SK-N-SH treated with all-trans-retinoic acid at 6 μM for 48 hours (cell line): ENCODE data around the gene ROBO2.

Experiments used
- OSR1 ChIP-seq: fragments of 250-450 bp; sonication (Bioruptor Pico); IDR thresholded peaks from 2 replicates; pipeline ENCODE4 v1.8.0; 2022; ENCODE audit warnings: moderate library complexity, mild to moderate bottlenecking, inconsistent platforms
- PPARA ChIP-seq: fragments of 250-450 bp; sonication (Bioruptor Pico); IDR thresholded peaks from 2 replicates; pipeline ENCODE4 v1.5.0; 2020; ENCODE audit warnings: mild to moderate bottlenecking, borderline replicate concordance
- RARB ChIP-seq: fragments of 250-450 bp; sonication (Bioruptor Pico); IDR thresholded peaks from 2 replicates; pipeline ENCODE4 v1.8.0; 2021; ENCODE audit warnings: mild to moderate bottlenecking, moderate library complexity
- SNAI2 ChIP-seq: fragments of 250-450 bp; sonication (Bioruptor Pico); IDR thresholded peaks from 2 replicates; pipeline ENCODE4 v1.5.0; 2020; ENCODE audit warnings: mild to moderate bottlenecking, moderate library complexity
- TCF4 ChIP-seq: fragments of 250-450 bp; sonication (Bioruptor Pico); IDR thresholded peaks from 2 replicates; pipeline ENCODE4 v1.8.0; 2021; ENCODE audit warnings: mild to moderate bottlenecking, moderate library complexity, borderline replicate concordance
- TOX ChIP-seq: fragments of 250-450 bp; sonication (Bioruptor Pico); IDR thresholded peaks from 2 replicates; pipeline ENCODE4 v1.8.0; 2021; ENCODE audit warnings: mild to moderate bottlenecking, moderate library complexity, borderline replicate concordance
- ZFP3 ChIP-seq: fragments of 250-450 bp; sonication (Bioruptor Pico); IDR thresholded peaks from 2 replicates; pipeline ENCODE4 v1.5.0; 2020; ENCODE audit warnings: mild to moderate bottlenecking, moderate library complexity
- ZFP30 ChIP-seq: fragments of 450-650 bp; formaldehyde crosslinking; IDR thresholded peaks from 2 replicates; pipeline ENCODE4 v1.5.0; 2022; ENCODE audit warnings: mild to moderate bottlenecking, moderate library complexity
- ZNF565 ChIP-seq: fragments of 450-650 bp; formaldehyde crosslinking; conservative IDR thresholded peaks from 2 replicates; pipeline ENCODE4 v1.5.0; 2020; ENCODE audit warnings: low read depth, mild to moderate bottlenecking, moderate library complexity
- TF ChIP-seq, protein P1 (sequence below): fragments of 250-450 bp; sonication (Bioruptor Pico); IDR thresholded peaks from 2 replicates; pipeline ENCODE4 v1.8.0; 2020; ENCODE audit warnings: mild to moderate bottlenecking, moderate library complexity, borderline replicate concordance

DNA sequence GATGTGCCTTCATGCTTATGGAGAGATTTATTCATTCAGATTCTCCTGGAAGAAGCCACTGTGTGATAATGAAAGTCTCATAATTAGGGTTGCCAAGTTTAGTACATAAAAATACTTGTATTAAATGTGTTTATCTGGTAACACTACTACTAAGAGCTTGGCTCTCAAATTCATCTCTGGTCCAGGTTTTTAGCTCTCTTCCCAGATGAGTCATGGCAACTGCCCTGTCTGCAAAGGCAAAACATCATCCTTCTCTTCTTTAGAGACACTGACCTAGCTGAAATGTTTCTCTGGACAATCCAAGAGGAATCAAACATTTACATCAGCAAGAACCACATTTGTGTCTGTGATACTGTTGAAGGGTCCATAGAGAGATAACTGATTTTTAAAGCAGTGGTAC, 269.6 kb downstream of the ROBO2 start:
- TF ChIP-seq, protein P1, sequence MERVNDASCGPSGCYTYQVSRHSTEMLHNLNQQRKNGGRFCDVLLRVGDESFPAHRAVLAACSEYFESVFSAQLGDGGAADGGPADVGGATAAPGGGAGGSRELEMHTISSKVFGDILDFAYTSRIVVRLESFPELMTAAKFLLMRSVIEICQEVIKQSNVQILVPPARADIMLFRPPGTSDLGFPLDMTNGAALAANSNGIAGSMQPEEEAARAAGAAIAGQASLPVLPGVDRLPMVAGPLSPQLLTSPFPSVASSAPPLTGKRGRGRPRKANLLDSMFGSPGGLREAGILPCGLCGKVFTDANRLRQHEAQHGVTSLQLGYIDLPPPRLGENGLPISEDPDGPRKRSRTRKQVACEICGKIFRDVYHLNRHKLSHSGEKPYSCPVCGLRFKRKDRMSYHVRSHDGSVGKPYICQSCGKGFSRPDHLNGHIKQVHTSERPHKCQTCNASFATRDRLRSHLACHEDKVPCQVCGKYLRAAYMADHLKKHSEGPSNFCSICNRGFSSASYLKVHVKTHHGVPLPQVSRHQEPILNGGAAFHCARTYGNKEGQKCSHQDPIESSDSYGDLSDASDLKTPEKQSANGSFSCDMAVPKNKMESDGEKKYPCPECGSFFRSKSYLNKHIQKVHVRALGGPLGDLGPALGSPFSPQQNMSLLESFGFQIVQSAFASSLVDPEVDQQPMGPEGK = no peak
- TF ChIP-seq TCF4 = no peak
- no peak for TF ChIP-seq RARB (CRISPR knock-in tag)
- no peak for TF ChIP-seq OSR1 (CRISPR knock-in tag)
- no peak for TF ChIP-seq TOX (CRISPR knock-in tag)
- no peak for TF ChIP-seq SNAI2 (CRISPR knock-in tag)
- no peak for TF ChIP-seq PPARA (CRISPR knock-in tag)
- no peak for TF ChIP-seq ZFP30
- TF ChIP-seq ZFP3 = no peak
- TF ChIP-seq ZNF565 (CRISPR knock-in tag) = no peak
